Caco-2 (cell line): ENCODE measurements around the gene SMARCA4. TPM values are rescaled to one million over a fixed set of nuclear protein-coding genes. Genes with fewer than 3 reads are reported as not detected.

ENCODE experiments used
- BruUV-seq: library from RNA; stranded (reverse); fragments of 400-500 nt; replicated peaks from 2 replicates; lab custom pipeline; 2021; lab: Mats Ljungman, UMichigan
- CTCF ChIA-PET: fragments of 300-600 bp; sonication (Branson Sonifier 250); formaldehyde crosslinking; loops from one replicate; lab custom pipeline; 2022; ENCODE audit warnings: antibody characterized with exemption; lab: Charles Lee
- POLR2A ChIA-PET: fragments of 300-600 bp; sonication (Branson Sonifier 250); formaldehyde crosslinking; loops from one replicate; lab custom pipeline; 2022; ENCODE audit warnings: antibody characterized with exemption; lab: Charles Lee
- DNase-seq, 2 experiments: peaks; one replicate each; pipeline versions ENCODE4 v3.0.0 to v3.0.0-alpha.2; 2020 to 2022
- H3K27me3 ChIP-seq: replicated peaks from 2 replicates; pipeline ENCODE4 v1.6.0; 2011; ENCODE audit warnings: low read length; ENCODE audit not compliant: control insufficient read depth, insufficient read depth
- H3K36me3 ChIP-seq: 2 replicates; pipeline ENCODE4 v1.5.1; 2011; ENCODE audit warnings: low read length; ENCODE audit not compliant: control insufficient read depth, insufficient read depth
- H3K4me1 ChIP-seq: fragments of 250-450 bp; sonication (Bioruptor Pico); 2 replicates; pipeline ENCODE4 v1.5.1; 2020; ENCODE audit warnings: mild to moderate bottlenecking
- H3K4me3 ChIP-seq: 2 replicates; pipeline ENCODE4 v1.5.1; 2011; ENCODE audit warnings: low read depth, mild to moderate bottlenecking, control low read depth, low read length
- H3K9me3 ChIP-seq: fragments of 250-450 bp; sonication (Bioruptor Pico); 2 replicates; pipeline ENCODE4 v1.5.1; 2020; ENCODE audit warnings: mild to moderate bottlenecking, moderate library complexity
- H3K27ac Mint-ChIP-seq: one replicate; pipeline ENCODE4 v1.8.0; 2022; ENCODE audit warnings: mixed read lengths; ENCODE audit not compliant: unreplicated experiment
- H3K27me3 Mint-ChIP-seq: one replicate; pipeline ENCODE4 v1.8.0; 2022; ENCODE audit warnings: mixed read lengths; ENCODE audit not compliant: insufficient read depth, unreplicated experiment
- H3K36me3 Mint-ChIP-seq: one replicate; pipeline ENCODE4 v1.8.0; 2022; ENCODE audit warnings: mild to moderate bottlenecking, mixed read lengths; ENCODE audit not compliant: insufficient read depth, unreplicated experiment
- H3K4me1 Mint-ChIP-seq: one replicate; pipeline ENCODE4 v1.8.0; 2022; ENCODE audit warnings: low read depth, mixed read lengths; ENCODE audit not compliant: unreplicated experiment
- H3K4me3 Mint-ChIP-seq: one replicate; pipeline ENCODE4 v1.8.0; 2022; ENCODE audit warnings: mild to moderate bottlenecking, moderate library complexity, mixed read lengths; ENCODE audit not compliant: unreplicated experiment
- H3K9me3 Mint-ChIP-seq: one replicate; pipeline ENCODE4 v1.8.0; 2022; ENCODE audit warnings: mixed read lengths; ENCODE audit not compliant: unreplicated experiment
- intact Hi-C: fragments of 100-400 bp; cut with micrococcal nuclease; formaldehyde crosslinking; loops from one replicate; pipeline ENCODE4 v1.10.0; 2022; ENCODE audit not compliant: unreplicated experiment
- total RNA-seq: library from RNA; stranded (reverse); gene quantifications from 2 replicates; pipeline ENCODE4 v1.2.3, GENCODE V29; 2022
- TF ChIP-seq, protein P1 (sequence below), 2 experiments: fragments of 200-600 bp in 1 of 2; IDR thresholded peaks; 1 replicate in 1 of 2; 2 replicates in 1 of 2; pipeline versions ENCODE4 v1.5.1 to v1.8.0; 2011 to 2022; ENCODE audit warnings: antibody characterized with exemption in 1 of 2, control low read depth in 1 of 2, inconsistent platforms in 1 of 2, low read depth in 1 of 2, low read length in 1 of 2, mild to moderate bottlenecking in 1 of 2, moderate library complexity in 1 of 2; ENCODE audit not compliant: insufficient read depth in 1 of 2, severe bottlenecking in 1 of 2, unreplicated experiment in 1 of 2

SMARCA4 gene
- total RNA-seq, 1 experiment from 2014 or later: 171 TPM

DNA sequence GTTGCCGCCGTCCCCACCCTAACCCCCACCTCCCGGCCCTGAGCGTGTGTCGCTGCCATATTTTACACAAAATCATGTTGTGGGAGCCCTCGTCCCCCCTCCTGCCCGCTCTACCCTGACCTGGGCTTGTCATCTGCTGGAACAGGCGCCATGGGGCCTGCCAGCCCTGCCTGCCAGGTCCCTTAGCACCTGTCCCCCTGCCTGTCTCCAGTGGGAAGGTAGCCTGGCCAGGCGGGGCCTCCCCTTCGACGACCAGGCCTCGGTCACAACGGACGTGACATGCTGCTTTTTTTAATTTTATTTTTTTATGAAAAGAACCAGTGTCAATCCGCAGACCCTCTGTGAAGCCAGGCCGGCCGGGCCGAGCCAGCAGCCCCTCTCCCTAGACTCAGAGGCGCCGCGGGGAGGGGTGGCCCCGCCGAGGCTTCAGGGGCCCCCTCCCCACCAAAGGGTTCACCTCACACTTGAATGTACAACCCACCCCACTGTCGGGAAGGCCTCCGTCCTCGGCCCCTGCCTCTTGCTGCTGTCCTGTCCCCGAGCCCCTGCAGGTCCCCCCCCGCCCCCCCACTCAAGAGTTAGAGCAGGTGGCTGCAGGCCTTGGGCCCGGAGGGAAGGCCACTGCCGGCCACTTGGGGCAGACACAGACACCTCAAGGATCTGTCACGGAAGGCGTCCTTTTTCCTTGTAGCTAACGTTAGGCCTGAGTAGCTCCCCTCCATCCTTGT lies 38.8 kb upstream of the SMARCA4 start:
- Histone ChIP-seq H3K9me3 (no peaks in the 10 kb centered on the region), H3K4me1 (no peaks in the 10 kb centered on the region), H3K36me3 (peaks cover 2% of the 10 kb centered on the region), H3K4me3 (no peak overlapping the region), H3K27me3 (no peaks in the 10 kb centered on the region)
- no peak for DNase-seq
- CTCF ChIA-PET: interaction anchor here (0.6 to 1.0 kb wide), 2 partner anchors 39 to 51 kb away, joined by 3 to 7 read pairs; partner anchors contain the start of gene CARM1
- H3K4me1 Mint-ChIP-seq: peaks cover under 1% of the 10 kb centered on the region
- no peaks in the 10 kb centered on the region for H3K9me3 Mint-ChIP-seq
- H3K36me3 Mint-ChIP-seq: peaks cover 83% of the 10 kb centered on the region
- H3K27me3 Mint-ChIP-seq: no peaks in the 10 kb centered on the region
- BruUV-seq: TSS peak; percentile 54
- H3K4me3 Mint-ChIP-seq: peak overlapping the region; percentile 6
- POLR2A ChIA-PET: no interaction called here
- TF ChIP-seq, protein P1, sequence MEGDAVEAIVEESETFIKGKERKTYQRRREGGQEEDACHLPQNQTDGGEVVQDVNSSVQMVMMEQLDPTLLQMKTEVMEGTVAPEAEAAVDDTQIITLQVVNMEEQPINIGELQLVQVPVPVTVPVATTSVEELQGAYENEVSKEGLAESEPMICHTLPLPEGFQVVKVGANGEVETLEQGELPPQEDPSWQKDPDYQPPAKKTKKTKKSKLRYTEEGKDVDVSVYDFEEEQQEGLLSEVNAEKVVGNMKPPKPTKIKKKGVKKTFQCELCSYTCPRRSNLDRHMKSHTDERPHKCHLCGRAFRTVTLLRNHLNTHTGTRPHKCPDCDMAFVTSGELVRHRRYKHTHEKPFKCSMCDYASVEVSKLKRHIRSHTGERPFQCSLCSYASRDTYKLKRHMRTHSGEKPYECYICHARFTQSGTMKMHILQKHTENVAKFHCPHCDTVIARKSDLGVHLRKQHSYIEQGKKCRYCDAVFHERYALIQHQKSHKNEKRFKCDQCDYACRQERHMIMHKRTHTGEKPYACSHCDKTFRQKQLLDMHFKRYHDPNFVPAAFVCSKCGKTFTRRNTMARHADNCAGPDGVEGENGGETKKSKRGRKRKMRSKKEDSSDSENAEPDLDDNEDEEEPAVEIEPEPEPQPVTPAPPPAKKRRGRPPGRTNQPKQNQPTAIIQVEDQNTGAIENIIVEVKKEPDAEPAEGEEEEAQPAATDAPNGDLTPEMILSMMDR (IDR thresholded peaks at IDR 0.05; ENCODE audit: insufficient read depth in 1 of 2, low read depth in 1 of 2, low read length in 1 of 2, severe bottlenecking in 1 of 2, unreplicated experiment in 1 of 2): no peak
- intact Hi-C loops: no loop called here
- H3K27ac Mint-ChIP-seq: peak overlapping the region; percentile 76

- no peaks in the 10 kb centered on the region for H3K9me3 Mint-ChIP-seq
- no peaks in the 10 kb centered on the region for H3K27me3 Mint-ChIP-seq
- no peak overlapping the region for H3K4me3 ChIP-seq
- H3K27ac Mint-ChIP-seq: peak overlapping the region; percentile 76
- DNase-seq: no peak
- peaks cover 2% of the 10 kb centered on the region for H3K36me3 ChIP-seq
- POLR2A ChIA-PET: no interaction called here
- H3K27me3 ChIP-seq: no peaks in the 10 kb centered on the region
- no peaks in the 10 kb centered on the region for H3K4me1 ChIP-seq
- intact Hi-C loops: no loop called here
- CTCF ChIA-PET: interaction anchor here (0.6 to 1.0 kb wide), 2 partner anchors 39 to 51 kb away, joined by 3 to 7 read pairs; partner anchors contain the start of gene CARM1
- TF ChIP-seq, protein P1 (IDR thresholded peaks at IDR 0.05; ENCODE audit: insufficient read depth in 1 of 2, low read depth in 1 of 2, low read length in 1 of 2, severe bottlenecking in 1 of 2, unreplicated experiment in 1 of 2): no peak
- H3K36me3 Mint-ChIP-seq: peaks cover 83% of the 10 kb centered on the region
- H3K9me3 ChIP-seq: no peaks in the 10 kb centered on the region
- H3K4me1 Mint-ChIP-seq: peaks cover 6% of the 10 kb centered on the region
- H3K4me3 Mint-ChIP-seq: peak overlapping the region; percentile 6
- BruUV-seq: TSS peak; percentile 11
Observed at GRCh38 chr19:10922638-10923014, 38.2 kb upstream of the SMARCA4 start.

DNA sequence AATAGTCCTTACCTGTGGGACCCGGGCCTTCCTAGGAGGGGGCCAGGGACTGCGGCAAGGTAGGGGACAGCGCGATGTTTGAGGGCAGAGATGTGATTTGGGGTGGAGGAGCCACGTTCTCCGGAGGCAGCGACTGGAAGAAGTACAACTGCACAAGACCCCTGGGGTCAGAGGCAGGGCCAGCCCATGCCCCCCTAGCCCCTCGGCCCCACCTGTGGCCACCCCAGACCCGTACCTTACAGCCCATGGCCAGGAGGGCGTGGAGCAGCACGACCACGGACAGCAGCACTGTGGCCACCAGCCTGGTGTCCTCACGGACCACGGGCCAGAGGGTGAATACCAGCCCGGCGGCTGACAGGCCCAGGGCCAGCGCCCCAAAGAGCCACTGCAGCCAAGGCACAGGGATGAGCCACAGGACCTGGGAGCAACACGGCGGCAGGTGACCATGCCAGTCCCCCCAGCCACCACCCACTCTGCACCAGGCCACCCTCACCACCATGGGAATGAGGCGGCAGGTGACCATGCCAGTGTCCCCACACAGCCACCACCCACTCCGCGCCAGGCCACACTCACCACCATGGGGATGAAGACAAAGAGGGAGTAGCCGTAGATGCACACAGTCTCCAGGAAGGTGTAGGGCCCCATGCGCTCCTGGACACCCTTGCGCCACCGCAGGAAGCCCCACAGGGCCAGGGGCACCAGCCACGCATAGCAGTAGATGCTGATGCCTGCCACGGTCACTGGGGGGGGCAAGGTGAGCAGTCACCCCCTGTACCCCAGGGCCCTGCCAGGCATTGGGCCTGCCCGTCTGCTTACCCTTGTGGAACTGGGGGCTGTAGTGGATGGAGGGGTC lies 37.3 kb upstream of the SMARCA4 start:
- H3K27me3 Mint-ChIP-seq: no peaks in the 10 kb centered on the region
- no peak for DNase-seq
- Histone ChIP-seq H3K27me3 (no peaks in the 10 kb centered on the region), H3K9me3 (no peaks in the 10 kb centered on the region), H3K36me3 (peaks cover 2% of the 10 kb centered on the region), H3K4me3 (no peak overlapping the region), H3K4me1 (no peaks in the 10 kb centered on the region)
- no TSS peak for BruUV-seq
- no peaks in the 10 kb centered on the region for H3K9me3 Mint-ChIP-seq
- POLR2A ChIA-PET: no interaction called here
- CTCF ChIA-PET: no interaction called here
- intact Hi-C loops: no loop called here
- H3K27ac Mint-ChIP-seq: peak overlapping the region; percentile 76
- TF ChIP-seq, protein P1 (IDR thresholded peaks at IDR 0.05; ENCODE audit: insufficient read depth in 1 of 2, low read depth in 1 of 2, low read length in 1 of 2, severe bottlenecking in 1 of 2, unreplicated experiment in 1 of 2): no peak
- peaks cover 83% of the 10 kb centered on the region for H3K36me3 Mint-ChIP-seq
- H3K4me1 Mint-ChIP-seq: peaks cover 6% of the 10 kb centered on the region
- H3K4me3 Mint-ChIP-seq: no peak overlapping the region
